H4 (cell line): Measurements from ENCODE around the gene ABHD12. TPM values are rescaled to one million over a fixed set of nuclear protein-coding genes. Genes with fewer than 3 reads are reported as not detected.

ENCODE experiments used
- DNase-seq: peaks from one replicate; pipeline ENCODE4 v3.0.0-alpha.2; 2015; ENCODE audit warnings: low spot score
- total RNA-seq: library from RNA; depleted of rRNA; stranded (reverse); fragments of >200 nt; shearing (Covaris generic); gene quantifications from 2 replicates; pipeline ENCODE4 v1.2.3, GENCODE V29; 2014; rRNA removed

The ABHD12 gene
- total RNA-seq, 1 experiment from 2014 or later = 24.7 TPM

DNA sequence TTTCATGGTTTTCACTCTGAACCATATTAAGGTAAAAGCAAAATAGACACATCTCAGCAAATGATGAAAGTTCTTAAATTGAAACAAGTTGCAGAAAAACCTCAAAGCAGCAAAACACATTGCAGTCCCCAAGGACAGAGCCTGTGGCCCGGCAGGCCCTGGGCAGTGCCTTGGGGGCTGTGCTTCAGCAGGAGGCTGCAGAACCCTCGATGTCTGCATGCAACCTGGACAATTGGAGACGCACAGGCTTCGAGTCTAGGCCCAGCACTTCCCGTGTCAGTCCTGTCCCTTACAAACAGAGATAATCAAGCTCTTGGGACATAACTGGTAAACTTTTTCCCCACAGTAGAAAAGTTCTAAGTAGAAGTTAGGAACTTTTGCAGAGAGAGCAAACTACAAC lies 133.5 kb downstream of the ABHD12 start:
- DNase-seq = no peak

DNA sequence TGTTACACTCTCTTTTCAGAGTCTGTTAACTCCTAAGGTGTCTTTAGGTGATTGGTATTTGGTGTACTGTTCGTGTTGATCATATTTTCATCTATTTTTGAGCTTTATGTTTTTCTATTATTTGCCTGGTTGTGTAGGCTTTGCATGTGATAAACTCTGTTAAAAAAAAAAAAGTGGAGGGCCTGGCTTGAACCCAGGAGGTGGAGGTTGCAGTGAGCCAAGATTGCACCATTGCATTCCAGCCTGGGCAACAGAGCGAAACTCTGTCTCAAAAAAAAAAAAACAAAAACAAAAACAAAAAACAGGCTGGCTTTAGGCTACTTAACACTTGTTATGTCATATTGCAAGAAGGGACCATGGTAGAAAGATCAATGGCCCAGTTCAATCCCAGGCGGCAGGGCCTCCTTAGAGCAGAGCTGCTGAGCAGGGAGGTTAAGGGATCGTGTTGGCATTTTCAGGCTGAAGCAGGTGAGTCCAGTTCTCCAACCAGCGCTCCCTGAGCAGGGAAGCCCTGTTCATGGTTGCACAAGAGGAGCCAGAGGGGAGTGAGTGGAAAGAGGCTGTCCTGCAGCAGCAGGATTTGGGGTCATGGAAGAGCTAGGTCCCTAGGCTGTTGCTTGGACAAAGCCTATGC lies 134.3 kb downstream of the ABHD12 start:
- DNase-seq = no peak

DNA sequence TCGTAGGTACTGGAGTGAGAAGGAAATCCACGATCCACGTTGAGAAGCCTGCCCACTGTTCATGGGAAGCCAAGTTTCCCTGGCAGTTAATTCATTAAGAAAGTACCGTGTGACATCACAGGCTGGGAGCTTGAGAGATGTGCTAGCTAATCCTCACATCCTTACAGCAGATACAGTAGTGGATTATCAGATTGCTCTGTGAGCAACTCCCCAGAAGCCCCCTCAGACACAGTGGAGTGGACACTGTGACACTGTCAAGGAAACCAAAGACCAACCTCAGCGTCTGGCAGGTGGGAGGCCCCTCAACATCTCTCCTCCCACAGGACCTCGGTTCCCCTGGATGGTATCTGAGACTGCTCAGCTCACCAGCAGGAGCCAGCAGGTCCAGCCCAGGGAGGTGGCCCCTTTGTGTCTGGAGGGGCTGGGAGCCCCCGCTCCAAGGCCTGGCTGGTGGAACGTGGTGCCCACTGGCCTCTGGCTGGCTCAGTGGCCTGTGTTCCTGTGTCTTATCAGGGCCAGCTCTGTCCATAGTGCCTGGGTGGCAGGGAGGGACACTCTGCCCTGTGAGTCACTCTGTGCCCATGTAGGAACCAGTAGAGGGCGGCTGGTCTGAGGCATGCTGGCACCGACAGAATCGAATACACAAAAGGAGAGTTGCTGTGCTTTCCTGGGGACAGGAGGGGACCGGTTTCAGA lies 135.5 kb downstream of the ABHD12 start:
- no peak for DNase-seq

DNA sequence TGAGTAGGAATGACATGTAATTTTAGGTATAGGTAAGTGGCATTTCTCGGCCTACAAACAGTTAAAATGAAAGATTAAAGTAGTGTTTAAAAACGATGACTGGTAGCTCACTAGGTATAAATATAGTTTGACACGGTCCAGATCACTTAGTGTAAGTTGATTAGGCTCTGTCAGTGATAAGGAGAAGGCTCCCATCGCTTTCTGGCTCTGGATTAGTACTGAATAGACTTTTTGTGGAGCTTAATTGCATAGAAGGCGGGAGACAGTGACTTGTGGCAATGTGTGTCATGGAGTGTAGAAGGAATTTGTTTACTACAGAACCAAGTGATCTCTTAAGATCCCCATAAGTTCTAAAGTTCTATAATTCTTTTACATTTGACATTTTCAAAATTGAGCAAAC lies 136.1 kb downstream of the ABHD12 start:
- DNase-seq = no peak

DNA sequence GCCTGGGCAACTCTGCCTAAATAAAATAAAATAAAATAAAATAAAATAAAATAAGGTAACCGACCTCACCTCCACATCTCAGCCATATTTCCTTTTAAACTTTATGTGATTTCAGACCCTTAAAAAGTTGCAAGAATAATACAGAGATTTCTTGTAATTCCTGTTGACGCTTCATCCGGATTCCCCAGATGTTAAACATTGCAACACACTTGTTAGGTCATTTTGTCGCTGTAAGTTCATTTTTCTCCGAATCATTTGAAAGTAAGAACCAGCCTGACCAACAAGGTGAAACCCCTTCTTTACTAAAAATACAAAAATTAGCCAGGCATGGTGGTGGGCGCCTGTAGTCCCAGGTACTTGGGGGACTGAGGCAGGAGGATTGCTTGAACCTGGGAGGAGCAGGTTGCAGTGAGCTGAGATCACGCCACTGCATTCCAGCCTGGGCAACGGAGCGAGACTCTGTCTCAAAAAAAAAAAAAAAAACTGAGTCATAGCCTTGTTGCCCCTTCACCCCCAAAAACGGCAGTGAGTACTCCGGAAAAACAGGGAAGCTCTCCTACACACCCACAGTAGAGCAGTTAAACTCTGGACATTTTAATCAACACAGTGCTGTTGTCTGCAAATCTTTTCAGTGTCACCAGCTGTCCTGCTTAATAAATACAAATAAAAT lies 136.9 kb downstream of the ABHD12 start:
- no peak for DNase-seq

DNA sequence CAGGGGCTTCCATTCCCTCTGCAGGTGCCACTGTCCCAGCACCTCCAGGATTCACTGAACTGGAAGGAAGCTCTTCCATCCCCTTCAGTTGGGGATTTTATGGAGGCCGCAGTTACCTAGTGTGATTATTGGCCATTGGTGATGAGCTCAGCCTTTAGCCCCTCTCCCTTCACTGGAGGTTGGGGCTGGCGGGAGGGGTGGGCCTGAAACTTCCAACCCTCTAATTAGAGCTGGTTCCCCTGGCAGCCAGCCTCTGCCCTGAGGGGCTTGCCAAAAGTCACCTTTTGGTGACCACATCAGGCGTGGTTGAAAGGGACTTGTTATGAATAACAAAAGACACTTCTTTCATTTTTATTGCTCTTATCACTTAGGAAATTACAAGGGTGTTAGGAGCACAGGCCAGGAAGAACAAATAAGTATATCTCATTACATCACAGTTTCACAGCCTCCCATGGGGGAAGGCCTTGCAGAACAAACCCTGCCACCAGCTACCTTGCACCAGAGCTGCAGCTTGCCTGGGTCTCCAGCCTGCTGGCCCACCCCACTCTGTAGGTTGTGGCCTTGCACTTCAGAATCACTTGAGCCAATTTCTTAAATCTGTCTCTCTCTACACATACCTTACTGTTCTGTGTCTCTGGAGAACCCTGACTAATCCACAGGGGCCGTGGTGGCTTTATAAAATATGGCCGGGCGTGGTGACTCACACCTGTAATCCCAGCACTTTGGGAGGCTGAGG lies 137.8 kb downstream of the ABHD12 start:
- no peak for DNase-seq

DNA sequence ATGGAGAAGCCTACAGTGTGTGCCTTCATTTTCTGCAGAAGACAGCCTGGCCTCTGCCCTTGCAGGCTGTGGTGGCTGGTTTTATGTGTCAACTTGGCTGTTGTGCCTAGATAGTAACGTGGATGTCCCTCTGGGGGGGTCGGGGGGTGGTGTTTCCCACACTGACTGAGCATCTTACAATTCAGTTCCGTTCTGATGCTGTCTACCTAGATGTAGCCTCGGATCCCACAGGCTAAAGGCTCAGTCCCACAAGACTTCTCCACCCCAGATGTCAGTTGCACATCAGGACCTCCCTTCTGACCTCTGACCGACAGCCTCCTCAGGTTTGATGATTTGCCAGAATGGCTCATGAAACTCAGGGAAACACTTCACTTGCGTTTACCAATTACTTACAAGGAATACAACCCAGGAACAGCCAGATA lies 138.4 kb downstream of the ABHD12 start:
- DNase-seq = no peak

DNA sequence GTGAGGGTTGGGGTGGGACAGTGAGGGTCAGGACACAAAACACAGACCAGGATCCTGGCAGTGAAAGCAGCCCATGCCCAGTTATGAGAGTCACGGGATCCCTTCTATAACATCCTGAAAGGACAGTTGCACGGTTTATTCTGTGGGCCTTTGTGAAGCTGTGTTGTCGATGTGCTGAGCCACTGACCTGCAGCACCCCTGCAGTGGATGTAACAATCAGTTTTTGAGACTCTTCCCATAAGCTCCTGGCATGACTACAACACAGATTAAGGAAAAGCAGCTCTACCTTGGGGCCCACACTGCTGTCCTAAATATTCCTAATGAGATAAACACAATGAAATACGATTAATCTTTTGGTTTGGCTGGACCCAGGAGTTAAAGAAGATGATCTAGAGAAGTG lies 139.1 kb downstream of the ABHD12 start:
- DNase-seq = no peak

DNA sequence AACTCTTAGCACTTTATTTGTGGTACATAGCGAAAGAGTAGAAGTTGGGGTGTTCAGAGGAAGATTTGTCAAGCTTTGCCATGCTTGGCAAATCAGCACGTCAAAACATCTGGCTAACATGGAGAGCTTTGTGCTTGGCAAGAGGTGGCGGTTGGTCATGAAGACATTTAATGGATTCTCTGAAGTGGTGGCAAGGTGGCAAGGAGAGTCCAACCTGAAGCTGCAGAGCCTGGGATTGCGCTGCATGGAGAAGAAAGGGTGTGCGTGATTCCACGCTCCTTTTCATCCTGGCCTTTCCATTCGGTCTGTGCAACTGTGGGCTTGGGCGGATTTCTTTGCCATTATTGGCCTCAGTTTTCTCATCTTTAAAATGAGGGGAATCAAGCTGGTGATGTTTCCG lies 139.6 kb downstream of the ABHD12 start:
- DNase-seq = no peak

DNA sequence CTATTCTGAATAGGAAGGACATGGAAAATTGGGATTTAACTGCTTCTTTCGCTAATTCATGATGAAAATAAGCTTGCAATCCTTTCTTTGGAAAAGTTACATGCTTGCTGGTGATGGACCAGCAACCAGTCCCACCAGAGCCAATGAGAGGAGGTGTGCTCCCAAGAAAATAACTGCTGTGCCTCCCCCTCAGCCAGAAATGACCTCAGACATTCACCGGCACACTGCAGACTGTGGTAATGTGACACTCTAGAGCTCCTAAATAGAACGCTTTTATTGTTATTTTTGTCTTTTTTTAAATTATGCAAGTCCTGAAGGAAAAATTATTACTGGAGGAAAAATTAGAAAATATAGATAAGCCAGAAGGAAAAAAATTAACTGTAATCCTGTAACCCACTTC lies 140.1 kb downstream of the ABHD12 start:
- DNase-seq = no peak

Other genes starting within 250 kb of the ABHD12 start
- gene ENTPD6, start 195.1 kb downstream of the ABHD12 start, total RNA-seq = 21.4 and 22.3 TPM in 2 replicates
- 39.4 and 41.1 TPM in 2 replicates for gene PYGB, start 142.8 kb downstream of the ABHD12 start, total RNA-seq
- gene GINS1, start 16.8 kb upstream of the ABHD12 start, total RNA-seq = 16.3 and 20.3 TPM in 2 replicates
- 3.7 and 4.4 TPM in 2 replicates for gene NINL, start 194.7 kb upstream of the ABHD12 start, total RNA-seq
- 4.4 and 7.3 TPM in 2 replicates for gene NANP, start 233.2 kb upstream of the ABHD12 start, total RNA-seq